ENCODE results near the gene IRX4.

Gene IRX4

DNA sequence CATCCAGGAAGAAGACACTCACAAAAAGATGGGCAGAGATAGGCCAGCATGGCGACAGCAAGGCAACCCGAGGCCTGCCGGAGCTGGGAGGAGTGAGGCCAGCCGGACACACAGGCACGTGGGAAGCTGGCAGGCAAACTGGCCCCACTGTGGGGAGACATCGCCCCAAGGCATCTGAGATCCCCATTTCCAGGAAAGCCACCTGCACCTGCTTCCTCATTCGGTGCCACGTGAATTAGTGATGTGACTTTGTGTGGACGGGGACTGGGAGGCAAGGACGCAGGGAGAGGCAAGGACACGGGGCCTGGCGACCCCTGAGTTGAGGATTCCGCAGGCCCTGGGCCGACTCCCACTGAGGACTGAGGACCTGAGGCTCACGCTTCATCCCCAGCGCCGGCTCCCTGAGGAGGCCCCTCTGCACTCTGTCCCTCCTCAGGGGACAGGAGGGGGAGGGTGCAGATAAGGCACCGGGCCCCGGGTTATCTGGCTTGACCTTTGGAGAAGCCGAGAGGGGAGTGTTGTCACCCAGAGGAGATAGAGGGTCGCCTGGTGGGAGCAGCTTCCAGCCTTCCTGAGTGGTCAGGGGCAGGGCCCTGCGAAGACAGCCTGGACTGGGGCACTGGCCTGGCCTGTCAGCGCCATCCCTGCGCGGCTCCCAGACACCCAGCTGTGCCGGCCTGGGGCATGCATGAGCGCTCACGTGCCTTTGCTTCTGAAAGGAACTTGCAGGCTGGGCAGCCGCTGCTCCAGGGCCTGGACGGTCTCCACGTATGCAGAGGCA, 41.8 kb downstream of the IRX4 start:
- DNase-seq (ENCODE audit: extremely low read depth in 1 of 2, low read depth in 1 of 2): no peak

DNA sequence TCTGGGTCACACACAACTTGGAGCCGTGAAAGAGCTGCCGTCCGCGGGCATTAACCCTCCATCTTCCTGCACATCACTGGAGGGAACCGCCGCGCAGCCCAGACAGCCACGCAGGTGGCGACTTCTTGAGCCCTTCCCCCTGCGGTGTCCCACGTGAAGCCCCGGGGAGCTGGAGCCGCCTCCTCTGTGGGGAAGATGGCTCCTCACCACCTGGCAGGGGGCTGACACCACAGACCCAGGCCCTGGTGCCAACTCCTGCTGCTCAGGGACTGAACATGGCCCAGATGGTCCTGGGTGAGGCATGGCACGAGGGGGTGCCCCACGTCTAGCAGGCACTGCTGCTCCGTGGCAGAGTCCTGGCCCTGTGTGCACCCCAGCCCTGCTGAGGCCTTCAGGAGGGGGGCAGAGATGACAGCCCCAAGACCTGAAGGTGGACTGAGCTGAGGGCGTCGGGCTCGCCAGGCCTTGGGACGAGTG, 42.6 kb downstream of the IRX4 start:
- no peak for DNase-seq (ENCODE audit: extremely low read depth in 1 of 2, low read depth in 1 of 2)

DNA sequence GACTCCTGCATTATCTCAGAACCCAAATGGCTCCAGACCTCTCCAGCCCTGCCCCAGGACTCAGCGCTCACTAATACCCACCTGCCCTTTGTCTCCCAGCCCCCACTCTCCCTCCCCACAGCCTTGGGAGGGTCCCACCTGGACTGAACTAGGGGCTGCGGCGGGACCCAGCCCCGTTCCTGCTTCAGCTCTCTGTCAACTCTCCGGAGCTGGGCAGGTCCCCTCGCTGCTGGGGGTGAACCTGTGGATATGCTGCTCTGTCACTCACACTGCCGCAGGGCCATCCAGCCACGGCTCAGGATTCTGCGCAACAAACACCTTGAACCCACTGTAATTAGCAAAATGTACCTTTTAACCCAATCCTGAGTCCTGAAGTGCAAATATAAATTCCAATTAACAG, 44.7 kb downstream of the IRX4 start:
- no peak for DNase-seq (ENCODE audit: extremely low read depth in 1 of 2, low read depth in 1 of 2)

DNA sequence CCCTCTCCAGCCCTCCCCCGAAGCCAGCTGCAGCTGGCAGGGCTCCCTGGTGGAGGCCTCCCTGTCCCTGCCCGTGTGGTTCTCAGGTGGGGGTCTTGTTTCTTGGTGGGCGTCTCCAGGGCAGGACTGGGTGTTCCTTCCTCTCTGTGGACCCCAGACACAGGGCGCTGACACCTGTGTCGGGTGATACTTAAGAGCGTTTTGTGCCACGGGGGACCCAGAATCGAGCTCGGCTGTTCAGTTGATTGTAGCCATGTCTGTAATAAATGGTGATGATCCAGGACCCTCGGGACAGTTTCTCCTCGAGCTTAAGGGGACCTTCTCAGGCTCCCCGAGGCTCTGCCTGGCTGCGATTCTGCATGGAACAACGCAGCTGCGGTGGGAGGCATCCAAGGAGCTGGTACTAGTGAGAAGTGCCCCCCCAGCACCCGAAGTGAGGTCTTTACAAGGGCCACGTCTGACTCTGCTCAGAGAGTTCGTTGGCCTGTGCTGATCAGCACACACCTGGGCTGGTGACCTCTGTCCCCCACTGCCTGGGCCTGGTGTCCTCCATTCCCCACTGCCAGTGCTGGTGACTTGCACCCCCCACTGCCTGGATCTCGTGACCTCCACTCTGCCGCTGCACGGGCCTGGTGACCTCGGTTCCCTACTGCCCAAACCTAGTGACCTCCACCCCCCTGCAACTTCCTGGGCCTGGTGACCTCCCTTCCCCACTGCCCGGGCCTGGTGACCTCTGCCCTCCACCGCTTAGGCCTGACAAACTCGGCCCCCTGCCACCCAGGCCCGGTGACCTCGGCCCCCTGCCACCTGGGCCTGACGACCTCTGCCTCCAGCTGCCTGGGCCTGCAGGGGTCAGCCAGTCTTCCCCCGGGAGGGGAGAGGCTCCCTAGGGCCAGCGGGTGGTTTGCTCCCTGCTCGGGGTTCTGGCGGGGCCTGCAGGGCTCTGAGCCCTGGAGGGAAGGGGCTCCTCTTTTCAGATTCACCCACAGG, 45.5 kb downstream of the IRX4 start:
- no peak for DNase-seq (ENCODE audit: extremely low read depth in 1 of 2, low read depth in 1 of 2)

DNA sequence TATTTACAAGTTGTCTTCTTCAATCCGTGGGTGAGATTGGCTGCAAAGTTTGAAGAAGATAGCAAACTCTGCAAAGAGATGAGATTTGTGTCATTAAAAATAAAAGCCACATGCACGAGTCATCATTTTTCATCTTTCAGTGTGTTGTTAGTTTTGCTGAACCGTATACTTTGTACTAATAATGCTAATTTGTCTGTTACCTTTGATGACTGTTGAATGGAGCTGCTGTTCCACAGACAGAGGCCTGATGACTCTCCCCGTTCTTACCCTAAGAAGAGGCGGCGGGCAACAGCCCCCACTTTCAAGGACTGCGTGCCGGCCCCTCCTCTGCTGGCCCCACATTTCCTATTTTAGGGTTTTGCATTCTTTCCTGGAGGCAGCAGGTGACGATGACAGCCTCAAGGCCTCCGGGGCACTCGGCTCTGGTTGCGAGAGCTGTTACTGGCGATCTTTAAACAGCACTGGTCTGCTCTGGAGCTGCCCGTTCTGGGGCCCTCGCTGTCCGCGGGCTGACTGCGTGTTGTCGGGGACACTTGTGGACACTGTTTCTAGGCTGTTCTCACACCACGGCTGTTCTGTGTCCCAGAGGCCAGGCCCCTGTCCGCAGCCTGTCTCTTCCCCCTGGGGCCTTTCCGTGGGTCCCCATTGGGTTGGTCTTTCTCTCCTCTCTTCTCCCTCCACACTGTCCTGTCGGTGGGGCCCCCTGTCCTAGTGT, 46.4 kb downstream of the IRX4 start:
- DNase-seq (ENCODE audit: extremely low read depth in 1 of 2, low read depth in 1 of 2): no peak

DNA sequence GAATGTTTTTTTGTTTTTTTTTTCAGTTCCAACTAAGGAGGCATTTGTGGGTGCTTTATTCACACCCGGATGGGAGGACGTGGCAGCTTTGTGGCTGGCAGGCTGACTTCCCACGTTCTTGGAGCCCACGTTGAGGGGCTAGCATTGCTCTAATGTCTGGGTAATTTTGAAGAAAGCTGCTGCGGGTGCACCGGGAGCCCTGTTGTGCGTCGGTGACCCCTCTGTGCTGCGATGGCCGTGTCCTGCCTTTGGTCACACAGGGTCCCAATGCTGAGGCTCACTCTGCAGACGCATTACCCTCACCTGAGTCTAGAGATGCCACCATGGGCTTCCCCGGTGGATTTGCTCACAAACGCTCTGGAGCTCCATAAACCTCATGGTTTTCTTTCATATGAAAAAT, 47.3 kb downstream of the IRX4 start:
- DNase-seq (ENCODE audit: extremely low read depth in 1 of 2, low read depth in 1 of 2): no peak

DNA sequence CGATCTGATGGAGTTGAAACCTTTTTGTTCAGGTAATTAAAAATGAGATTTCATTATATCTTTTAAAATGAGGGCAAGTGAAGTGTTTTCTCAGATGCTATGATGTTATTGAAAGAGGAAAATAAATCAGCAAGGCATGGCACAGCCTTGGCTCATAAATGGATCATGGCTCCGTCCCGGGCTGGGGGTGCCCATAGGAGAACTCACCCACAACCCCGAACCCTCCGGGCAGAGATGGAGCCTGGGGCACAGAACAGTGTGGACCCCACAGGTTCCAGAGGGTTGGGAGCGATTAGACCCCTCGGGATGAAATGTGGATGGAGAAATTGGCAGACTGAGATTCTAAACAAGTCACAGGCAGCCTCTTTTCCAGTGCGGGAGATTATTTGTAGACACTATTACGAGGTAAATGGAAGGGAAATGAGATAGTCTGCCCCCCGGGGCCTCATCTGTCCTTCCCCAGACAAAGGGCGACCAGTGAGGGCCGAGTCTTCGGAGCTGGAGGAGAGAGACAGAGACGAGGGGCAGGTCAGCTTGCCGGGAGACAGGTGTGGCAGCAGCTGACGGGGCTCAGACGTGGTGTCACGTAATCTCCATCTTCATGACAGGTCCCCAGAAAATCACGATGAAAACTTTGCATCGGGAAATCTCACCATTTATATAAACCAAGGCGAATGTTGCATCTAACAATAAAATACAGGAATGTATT, 47.9 kb downstream of the IRX4 start:
- DNase-seq (ENCODE audit: extremely low read depth in 1 of 2, low read depth in 1 of 2): no peak

DNA sequence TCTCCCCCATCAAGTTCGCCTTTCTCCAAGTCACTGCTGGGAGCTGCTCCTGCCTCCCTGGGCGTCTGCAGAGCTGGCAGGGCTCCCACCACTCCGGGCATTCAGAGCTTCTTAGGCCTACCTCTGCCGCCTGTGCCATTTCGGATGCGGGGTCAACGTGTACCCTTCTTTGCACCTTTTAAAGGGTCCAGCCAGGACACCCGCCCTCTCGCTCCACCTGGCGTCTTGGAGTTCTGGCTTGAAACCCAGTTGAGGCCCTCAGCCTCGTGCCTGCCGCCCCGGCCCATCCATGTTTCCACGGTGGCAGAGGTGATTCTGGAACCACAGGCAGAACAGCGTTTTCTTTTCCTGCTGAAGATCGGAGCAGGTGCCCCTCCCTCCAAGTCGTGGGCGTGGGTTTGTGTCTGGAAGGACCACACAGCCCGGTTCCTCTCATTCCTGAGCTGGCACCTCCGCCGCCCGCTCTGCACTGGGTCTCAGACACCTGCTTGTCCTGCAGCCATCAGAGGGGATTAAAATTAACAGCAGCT, 48.6 kb downstream of the IRX4 start:
- no peak for DNase-seq (ENCODE audit: extremely low read depth in 1 of 2, low read depth in 1 of 2)

DNA sequence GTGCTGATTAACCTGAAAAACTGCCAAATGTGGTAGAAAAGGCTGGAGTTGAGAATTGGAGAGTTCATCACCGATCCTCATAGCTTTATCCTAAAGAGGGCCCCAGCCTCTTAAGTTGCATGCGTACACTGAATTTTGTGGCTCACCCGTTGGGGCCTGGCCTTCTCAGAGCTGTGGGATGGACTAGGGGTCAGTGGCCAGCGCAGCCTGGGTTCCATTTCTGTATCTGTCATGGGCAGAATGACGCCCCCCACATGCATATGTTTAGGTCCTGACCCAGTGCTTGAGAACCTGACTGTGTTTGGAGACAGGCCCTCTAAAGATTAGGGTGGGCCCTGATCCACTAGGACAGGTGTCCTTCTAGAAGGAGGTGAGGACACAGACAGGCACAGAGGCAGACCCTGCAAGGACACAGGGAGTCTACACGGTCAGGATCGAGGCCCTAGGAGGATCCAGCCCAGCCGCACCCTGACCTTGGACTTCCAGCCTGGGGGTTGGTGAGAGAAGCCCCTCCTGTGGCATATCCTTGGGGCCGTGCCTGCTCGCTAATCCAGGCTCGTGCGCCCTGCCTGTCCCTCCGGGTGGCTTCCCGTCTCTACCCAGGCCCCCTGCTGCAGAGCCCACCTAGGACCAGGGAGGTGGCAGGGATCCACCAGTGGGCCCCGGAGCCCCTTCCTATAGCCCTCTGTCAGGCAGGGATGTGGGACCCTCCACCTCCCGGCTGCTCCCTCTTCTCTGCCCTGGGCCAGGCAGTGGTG, 49.3 kb downstream of the IRX4 start:
- DNase-seq (ENCODE audit: extremely low read depth in 1 of 2, low read depth in 1 of 2): no peak

DNA sequence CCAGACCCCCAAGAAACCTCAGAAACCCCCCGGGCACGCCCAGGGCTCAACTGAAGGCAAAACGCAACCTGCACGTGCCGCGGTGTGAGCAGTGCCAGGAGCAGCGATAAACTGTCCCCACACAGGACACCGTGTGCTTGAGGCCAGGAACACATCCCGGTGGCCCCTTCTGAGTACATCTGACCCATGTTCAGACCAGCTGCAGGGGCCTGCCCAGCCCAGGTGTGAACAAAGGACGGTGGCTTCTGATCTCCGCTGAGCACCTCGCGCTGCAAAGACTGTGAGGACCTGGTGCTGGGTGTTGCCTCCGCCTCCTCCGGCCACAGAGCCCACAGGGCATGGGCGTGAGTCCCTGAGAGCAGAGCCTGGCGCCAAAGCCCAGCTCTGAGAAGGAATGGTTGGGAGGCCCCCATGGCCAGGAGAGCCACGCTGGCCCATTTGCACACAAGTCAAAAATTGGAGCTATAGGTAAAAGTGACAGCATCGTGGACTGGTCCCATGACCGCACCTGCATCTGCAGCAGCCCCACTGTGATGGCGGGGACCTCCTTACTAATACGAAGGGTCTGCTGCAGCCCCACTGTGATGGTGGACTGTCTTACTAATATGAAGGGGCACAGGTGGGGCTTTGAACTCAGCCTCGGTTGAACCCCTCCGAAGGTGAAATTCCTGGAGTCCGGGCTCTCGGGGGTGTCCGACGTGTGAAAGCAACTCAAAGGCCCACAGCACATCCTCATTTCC, 50.0 kb downstream of the IRX4 start:
- DNase-seq (ENCODE audit: extremely low read depth in 1 of 2, low read depth in 1 of 2): no peak

DNA sequence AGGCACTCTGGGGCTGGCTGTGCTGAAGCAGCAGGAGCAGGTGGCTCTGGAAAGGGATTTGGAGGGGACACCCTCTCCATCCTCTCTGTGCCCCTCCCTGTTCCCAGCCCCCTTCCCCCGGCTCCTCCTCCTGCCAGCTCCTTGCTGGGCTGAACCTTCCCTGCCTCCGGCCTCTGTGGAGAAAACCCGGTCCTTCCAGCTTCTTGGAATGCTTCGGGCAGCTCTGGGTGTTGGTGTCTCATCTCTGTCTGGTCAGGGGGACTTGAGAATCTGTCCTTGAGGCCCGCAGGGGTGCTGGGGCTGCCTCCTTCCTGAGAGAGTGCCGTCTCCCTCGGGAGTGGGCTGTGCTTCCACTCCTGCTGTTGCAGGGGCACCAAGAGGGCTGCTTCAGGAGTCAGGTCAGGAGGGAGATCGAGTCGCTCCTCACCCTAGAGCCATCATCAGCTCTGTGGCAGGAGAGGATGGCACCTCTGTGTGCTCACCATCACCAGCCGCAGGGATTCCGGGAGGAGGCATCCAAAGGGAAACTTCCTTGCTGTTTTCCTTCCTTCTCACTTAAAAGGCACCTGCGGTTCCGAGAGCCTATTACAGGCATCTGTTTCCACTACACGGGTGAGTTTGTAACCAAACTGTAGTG, 50.9 kb downstream of the IRX4 start:
- DNase-seq (ENCODE audit: extremely low read depth in 1 of 2, low read depth in 1 of 2): no peak

DNA sequence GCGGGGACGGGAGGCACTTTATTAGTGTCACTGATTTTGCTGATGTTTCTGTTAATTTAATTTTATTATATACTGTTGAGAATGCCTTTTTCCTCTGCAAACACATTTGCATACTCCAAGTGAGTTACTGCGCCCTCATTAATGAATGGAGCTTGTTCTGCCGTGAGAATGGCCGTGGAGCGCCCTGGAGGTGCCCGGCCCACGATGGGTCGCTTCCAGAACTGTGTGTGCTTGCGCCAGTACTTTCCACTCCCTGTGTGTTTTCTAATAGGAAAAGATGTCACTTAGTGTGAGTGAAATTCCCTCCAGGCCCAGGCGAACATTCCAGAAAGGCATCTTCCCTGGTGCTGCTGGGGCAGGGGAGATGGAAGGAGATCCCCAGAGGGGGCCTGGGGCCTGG, 51.5 kb downstream of the IRX4 start:
- DNase-seq (ENCODE audit: extremely low read depth in 1 of 2, low read depth in 1 of 2): no peak

DNA sequence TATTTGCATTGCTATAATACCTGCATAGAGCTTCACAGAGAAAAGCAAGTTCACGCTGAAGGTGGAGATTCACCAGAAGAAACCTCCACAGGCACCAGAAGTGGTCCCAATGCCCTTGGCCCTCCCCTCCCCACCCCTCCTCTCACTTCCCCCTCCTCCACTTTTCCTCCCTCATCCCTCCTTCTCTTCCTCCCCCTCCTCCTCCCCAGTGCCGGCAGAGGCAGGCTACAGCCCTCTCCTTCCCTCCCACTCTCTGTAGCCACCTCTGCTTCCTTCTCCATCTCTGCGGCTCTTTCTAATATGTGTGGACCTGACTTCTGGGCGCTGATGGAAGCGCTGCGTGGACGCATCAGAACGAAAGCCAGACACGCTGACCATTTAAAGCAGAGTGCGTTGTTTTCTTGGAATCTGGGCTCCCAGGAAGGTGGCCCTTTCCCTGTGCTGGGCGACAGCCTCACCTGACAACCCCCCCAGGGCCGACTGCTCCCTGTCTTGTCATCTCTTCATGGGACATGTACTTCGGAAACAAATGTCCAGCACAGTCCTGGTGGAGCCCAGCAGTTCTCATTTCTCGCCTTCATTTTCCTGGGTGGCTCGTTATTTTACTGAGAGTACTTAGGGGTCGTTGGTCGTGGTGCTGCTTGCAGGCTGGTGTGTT, 52.0 kb downstream of the IRX4 start:
- no peak for DNase-seq (ENCODE audit: extremely low read depth in 1 of 2, low read depth in 1 of 2)

DNA sequence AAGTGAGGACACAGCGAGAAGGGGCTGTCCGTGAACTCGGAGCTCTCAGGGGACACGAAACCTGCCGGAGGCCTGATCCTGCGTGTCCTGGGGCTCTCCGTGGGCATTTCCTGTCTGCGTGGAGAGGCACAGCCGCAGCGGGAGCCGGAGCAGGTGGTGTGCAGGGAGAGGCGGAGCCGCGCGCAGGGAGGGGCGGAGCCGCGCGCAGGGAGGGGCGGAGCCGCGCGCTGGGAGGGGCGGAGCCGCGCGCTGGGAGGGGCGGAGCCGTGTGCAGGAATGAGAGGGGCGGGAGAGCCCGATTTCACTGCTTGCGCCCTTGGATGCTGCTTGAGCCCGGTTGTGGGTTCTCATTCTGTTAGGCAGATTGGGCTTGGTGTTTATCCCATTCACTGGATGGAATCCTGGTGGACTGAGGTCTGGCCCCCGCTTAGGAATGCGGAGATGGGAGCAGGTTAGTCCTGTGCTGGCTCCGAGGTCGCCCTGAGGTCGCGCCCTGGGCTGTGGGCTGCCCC, 54.8 kb downstream of the IRX4 start:
- no peak for DNase-seq (ENCODE audit: extremely low read depth in 1 of 2, low read depth in 1 of 2)
